GM11168 (cell line): ENCODE data around the gene TF.
"Not testable (repeated sequence)": the region's sequence is repeated elsewhere in the genome, so short reads cannot be mapped to it uniquely, and the experiment has no call there.

ENCODE experiments used
- in situ Hi-C: fragments of 300-500 bp; cut with MboI; formaldehyde crosslinking; loops from one replicate; pipeline ENCODE4 v1.12.0; 2022; ENCODE audit warnings: low sequenced_read_pairs; ENCODE audit not compliant: unreplicated experiment

Gene TF

GRCh38 chr3:133745981-133746711 lies at the start of gene TF:
TSS of gene TF (plus strand) at chr3:133746393. CDS start at chr3:133746441, 48 bp downstream.
- in situ Hi-C loops = no loop called here

GRCh38 chr3:133697960-133698359 lies 48.2 kb upstream of the TF start:
- in situ Hi-C loops = no loop called here

- in situ Hi-C loops = no loop called here
Measured at GRCh38 chr3:133699467-133699866, 46.7 kb upstream of the TF start.

- in situ Hi-C loops = no loop called here
Measured at GRCh38 chr3:133699903-133700302, 46.3 kb upstream of the TF start.

GRCh38 chr3:133700351-133700750 lies 45.8 kb upstream of the TF start:
- in situ Hi-C loops = no loop called here

- in situ Hi-C loops = no loop called here
Measured at GRCh38 chr3:133701435-133702358, 44.5 kb upstream of the TF start.

GRCh38 chr3:133703915-133704314 lies 42.3 kb upstream of the TF start:
- in situ Hi-C loops = no loop called here

- in situ Hi-C loops = no loop called here
Measured at GRCh38 chr3:133706033-133706432, 40.2 kb upstream of the TF start.

- in situ Hi-C loops = no loop called here
Measured at GRCh38 chr3:133709139-133709750, 36.9 kb upstream of the TF start.

GRCh38 chr3:133711013-133711412 lies 35.2 kb upstream of the TF start:
- in situ Hi-C loops = no loop called here

- in situ Hi-C loops = no loop called here
Measured at GRCh38 chr3:133712017-133712416, 34.2 kb upstream of the TF start.

GRCh38 chr3:133713347-133713746 lies 32.8 kb upstream of the TF start:
- in situ Hi-C loops = no loop called here

- in situ Hi-C loops = no loop called here
Measured at GRCh38 chr3:133717424-133717823, 28.8 kb upstream of the TF start.

- in situ Hi-C loops = no loop called here
Measured at GRCh38 chr3:133722935-133723334, 23.3 kb upstream of the TF start.

- in situ Hi-C loops = no loop called here
Measured at GRCh38 chr3:133730993-133731392, 15.2 kb upstream of the TF start.

GRCh38 chr3:133732231-133732630 lies 14.0 kb upstream of the TF start:
- in situ Hi-C loops = not testable (repeated sequence)

- in situ Hi-C loops = no loop called here
Measured at GRCh38 chr3:133733226-133733625, 13.0 kb upstream of the TF start.

GRCh38 chr3:133734305-133734704 lies 11.9 kb upstream of the TF start:
- in situ Hi-C loops = no loop called here

GRCh38 chr3:133742351-133743091 lies 3.7 kb upstream of the TF start:
- in situ Hi-C loops = no loop called here

GRCh38 chr3:133744241-133744640 lies 2.0 kb upstream of the TF start:
- in situ Hi-C loops = no loop called here
